HG03565 (cell line): ENCODE measurements around the gene ARAF.

ENCODE experiments used
- ATAC-seq: cut with Tn5 transposase; IDR thresholded peaks from one replicate; pipeline ENCODE4 v1.9.1; 2021; ENCODE audit warnings: mild to moderate bottlenecking, moderate library complexity; ENCODE audit not compliant: unreplicated experiment

The ARAF gene

DNA sequence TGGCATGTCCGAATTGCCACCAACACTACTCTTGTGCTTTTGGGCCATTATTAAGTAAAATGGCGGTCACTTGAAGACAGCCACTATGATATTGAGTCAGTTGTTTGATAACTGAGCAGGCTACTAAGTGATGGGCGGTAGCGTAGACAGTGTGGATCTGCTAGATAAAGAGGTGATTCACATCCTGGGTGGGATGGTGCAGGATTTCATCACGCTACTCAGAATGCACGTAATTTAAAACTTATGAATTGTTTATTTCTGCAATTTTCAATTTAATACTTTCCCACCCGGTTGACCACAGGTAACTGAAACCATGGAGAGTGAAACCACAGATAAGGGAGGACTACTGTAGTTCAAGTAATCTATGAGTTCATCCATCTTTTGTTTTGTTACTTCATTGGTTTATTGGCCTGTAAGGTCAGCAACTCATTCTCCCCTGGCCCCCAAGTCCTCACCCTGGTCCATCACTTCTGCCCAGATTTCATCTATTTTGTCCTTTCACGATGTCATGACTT, 2.9 kb downstream of the ARAF start:
- ATAC-seq: no peak

GRCh38 chrX:47564438-47565085, 3.6 kb downstream of the ARAF start:
- ATAC-seq: no peak

- no peak for ATAC-seq
These were observed 5.8 kb downstream of the ARAF start for GRCh38 chrX:47566841-47567240.

DNA sequence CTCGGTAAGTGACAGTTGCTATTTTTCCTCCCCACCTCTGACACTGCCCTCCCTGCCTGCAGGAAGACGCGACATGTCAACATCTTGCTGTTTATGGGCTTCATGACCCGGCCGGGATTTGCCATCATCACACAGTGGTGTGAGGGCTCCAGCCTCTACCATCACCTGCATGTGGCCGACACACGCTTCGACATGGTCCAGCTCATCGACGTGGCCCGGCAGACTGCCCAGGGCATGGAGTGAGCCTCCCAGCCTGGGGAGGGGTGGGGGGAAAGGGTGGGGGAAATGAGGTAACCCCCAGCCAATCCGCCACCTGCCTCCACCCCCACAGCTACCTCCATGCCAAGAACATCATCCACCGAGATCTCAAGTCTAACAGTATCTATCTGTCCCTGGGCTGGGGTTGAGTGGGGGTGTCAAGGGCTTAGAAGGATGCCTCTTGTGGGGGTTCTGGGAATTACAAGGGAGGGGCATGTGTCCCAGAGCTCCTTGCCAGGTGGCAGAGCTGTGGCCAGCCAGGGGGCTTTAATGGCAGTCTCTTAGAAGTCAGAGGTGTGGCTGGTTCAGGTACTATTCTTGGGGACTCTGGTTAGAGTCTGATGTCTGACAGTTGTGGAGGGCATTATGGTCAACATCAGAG, 7.8 kb downstream of the ARAF start:
- ATAC-seq: no peak

DNA sequence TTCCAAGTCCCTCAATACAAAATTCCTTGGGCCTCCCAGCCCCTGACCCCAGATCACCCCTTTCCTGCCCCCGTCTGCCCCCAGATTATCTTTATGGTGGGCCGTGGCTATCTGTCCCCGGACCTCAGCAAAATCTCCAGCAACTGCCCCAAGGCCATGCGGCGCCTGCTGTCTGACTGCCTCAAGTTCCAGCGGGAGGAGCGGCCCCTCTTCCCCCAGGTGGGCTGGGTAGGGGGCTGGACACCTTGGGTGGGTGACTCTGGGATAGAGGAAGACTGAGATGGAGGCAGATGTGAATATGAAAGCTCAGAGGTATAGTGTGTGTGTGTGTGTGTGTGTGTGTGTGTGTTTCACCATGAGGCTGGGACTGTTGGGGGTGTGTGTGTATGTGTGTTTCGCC, 9.8 kb downstream of the ARAF start:
- no peak for ATAC-seq

DNA sequence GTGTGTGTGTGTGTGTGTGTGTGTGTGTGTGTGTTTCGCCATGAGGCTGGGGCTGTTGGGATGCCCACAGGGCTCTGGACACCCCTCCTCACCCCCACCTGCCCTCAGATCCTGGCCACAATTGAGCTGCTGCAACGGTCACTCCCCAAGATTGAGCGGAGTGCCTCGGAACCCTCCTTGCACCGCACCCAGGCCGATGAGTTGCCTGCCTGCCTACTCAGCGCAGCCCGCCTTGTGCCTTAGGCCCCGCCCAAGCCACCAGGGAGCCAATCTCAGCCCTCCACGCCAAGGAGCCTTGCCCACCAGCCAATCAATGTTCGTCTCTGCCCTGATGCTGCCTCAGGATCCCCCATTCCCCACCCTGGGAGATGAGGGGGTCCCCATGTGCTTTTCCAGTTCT, 10.2 kb downstream of the ARAF start:
- no peak for ATAC-seq

GRCh38 chrX:47571896-47572295, 10.9 kb downstream of the ARAF start:
- ATAC-seq: no peak

DNA sequence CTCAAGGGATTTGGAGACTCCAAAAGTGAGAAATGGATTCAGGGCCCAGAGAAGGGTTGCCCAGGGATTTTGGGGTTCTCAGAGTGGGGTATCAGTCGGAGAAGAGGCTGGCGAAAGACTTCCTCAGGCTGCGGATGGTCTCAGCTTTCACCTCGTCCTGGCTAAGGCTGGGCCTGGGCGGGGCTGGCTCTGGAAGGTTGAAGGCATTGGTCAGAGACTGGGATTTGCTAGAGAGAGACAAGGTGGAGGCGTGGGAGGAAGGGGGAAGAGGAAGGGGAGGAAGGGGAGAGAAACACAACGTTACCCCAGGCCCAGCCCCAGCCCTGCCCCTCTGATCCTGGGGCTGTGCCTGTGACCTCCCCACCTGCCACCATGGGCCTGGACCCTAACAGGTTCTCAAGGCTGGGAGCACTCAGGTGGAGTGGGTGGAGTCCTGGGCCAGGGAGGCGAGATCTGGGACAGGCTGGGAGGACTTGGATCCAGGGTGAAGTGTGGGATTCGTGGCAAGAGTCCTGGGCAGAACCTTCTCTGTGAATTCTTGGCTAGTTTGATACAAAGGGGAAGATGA, 11.9 kb downstream of the ARAF start:
- ATAC-seq: no peak

- no peak for ATAC-seq
These were observed 12.5 kb downstream of the ARAF start for GRCh38 chrX:47573341-47574075.

- no peak for ATAC-seq
These were observed 13.1 kb downstream of the ARAF start for GRCh38 chrX:47574076-47574546.

DNA sequence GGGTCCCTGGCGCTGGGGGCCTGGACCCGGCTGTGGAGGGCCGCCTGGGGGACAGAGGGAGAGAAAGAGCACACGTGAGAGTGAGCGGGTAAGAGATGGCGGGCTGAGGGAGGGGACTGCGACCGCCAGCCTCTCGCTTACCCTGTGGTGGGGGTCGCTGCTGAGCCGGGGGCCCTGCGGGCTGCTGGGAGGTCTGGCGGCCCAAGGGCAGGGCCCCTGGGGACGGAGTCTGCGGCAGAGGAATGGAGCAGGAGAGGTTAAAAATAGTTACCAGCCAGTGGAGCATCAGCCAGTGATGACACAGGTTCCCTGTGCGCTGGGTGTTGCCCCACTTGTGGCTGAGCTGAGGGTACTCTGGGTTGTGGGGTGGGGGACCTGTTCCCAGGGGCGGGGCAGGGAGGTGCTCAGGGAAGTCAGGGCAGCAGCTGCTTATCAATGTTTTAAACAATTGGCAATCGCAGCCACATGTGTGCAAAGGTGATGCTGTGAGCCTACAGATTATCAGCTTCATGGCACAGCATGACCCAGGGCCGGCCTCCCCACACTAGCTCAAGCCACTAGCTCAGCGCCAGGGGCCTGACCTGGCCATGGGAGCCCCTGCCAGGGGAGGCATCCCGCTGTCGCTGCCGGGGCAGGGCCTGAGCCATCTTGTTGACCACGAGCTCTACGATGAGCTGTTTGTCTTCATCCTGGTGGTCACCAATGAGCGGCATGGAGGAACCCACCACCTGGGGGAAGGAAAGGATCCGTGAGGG, 13.7 kb downstream of the ARAF start:
- ATAC-seq: no peak

- no peak for ATAC-seq
These were observed 15.3 kb downstream of the ARAF start for GRCh38 chrX:47576021-47576898.

GRCh38 chrX:47577424-47577823, 16.4 kb downstream of the ARAF start:
- ATAC-seq: no peak

GRCh38 chrX:47577901-47578300, 16.9 kb downstream of the ARAF start:
- no peak for ATAC-seq

- no peak for ATAC-seq
These were observed 17.7 kb downstream of the ARAF start for GRCh38 chrX:47578692-47579091.

DNA sequence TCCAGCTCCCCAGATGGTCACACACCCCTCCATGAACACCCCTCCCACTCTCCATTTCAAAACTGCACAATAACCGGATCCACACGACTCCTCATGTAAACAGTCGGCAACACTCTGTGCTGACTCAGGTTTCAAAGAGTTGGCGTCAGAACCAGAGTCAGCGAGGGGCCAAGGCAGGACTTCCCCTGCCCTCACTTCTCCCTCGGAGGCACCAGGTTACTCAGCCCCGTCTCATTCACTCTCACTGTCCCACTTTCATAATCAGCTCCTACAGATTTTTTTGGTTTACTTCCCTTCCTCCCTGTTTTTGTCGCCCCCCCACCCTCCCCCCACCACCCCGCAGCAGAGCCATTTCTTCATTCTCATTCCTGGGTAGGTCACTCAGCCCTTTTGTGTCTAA, 18.5 kb downstream of the ARAF start:
- ATAC-seq: no peak

GRCh38 chrX:47581731-47582647, 21.0 kb downstream of the ARAF start, which contains the start of gene TIMP1:
Gene TIMP1, plus strand, starts transcription at chrX:47582436. Its CDS starts 980 bp downstream, at chrX:47583416.
- peak; percentile 76 for ATAC-seq

DNA sequence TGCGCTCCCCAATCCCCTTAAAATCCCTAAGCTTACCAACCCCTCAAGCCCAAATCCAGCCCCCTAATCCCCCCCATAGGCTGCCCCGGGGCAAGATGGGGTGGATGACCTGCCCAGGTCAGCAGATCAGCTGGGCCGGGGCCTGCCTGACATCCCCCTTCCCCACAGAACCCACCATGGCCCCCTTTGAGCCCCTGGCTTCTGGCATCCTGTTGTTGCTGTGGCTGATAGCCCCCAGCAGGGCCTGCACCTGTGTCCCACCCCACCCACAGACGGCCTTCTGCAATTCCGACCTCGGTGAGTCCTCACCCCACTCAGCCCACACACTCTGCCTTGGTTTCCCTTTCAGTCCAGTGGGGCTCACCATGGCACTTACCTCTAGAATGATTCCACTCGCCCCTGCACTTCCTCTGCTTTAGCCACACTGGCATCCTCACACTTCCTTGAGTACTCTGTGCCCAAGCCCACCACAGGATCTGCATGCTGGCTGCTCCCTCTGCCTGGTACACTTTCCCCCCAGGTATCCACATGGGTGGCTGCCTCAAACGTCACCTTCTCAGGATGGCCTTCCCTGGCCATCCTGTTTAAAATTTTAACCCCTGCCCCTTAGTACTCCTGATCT, 22.3 kb downstream of the ARAF start:
- ATAC-seq: no peak
